NCI-H526 treated with DMSO at 0.1 percent for 48 hours (cell line): Measurements from ENCODE around the gene GALNTL6.

Experiments
- DNase-seq: peaks from one replicate; lab custom pipeline; 2025; lab: John Stamatoyannopoulos, UW

GALNTL6 gene

GRCh38 chr4:171889681-171890080 lies 76.5 kb downstream of the GALNTL6 start:
- DNase-seq: no peak

- no peak for DNase-seq
Measured at GRCh38 chr4:171891038-171891437, 77.8 kb downstream of the GALNTL6 start.

GRCh38 chr4:171896426-171896825 lies 83.2 kb downstream of the GALNTL6 start:
- DNase-seq: no peak

- DNase-seq: no peak
Measured at GRCh38 chr4:171919314-171919713, 106.1 kb downstream of the GALNTL6 start.

GRCh38 chr4:171920901-171921300 lies 107.7 kb downstream of the GALNTL6 start:
- no peak for DNase-seq

- no peak for DNase-seq
Measured at GRCh38 chr4:171924746-171925376, 111.7 kb downstream of the GALNTL6 start.

GRCh38 chr4:171928336-171928735 lies 115.1 kb downstream of the GALNTL6 start:
- DNase-seq: no peak

- DNase-seq: no peak
Measured at GRCh38 chr4:171929477-171929876, 116.3 kb downstream of the GALNTL6 start.

GRCh38 chr4:171929907-171930306 lies 116.7 kb downstream of the GALNTL6 start:
- no peak for DNase-seq

- no peak for DNase-seq
Measured at GRCh38 chr4:171932238-171932637, 119.0 kb downstream of the GALNTL6 start.

GRCh38 chr4:171940656-171941055 lies 127.5 kb downstream of the GALNTL6 start:
- no peak for DNase-seq

- DNase-seq: no peak
Measured at GRCh38 chr4:171947400-171947799, 134.2 kb downstream of the GALNTL6 start.

GRCh38 chr4:171948038-171948437 lies 134.8 kb downstream of the GALNTL6 start:
- no peak for DNase-seq

- no peak for DNase-seq
Measured at GRCh38 chr4:171954650-171955049, 141.4 kb downstream of the GALNTL6 start.

GRCh38 chr4:171956678-171957077 lies 143.5 kb downstream of the GALNTL6 start:
- no peak for DNase-seq

GRCh38 chr4:171962110-171962509 lies 148.9 kb downstream of the GALNTL6 start:
- no peak for DNase-seq

GRCh38 chr4:171966356-171966755 lies 153.2 kb downstream of the GALNTL6 start:
- no peak for DNase-seq

- no peak for DNase-seq
Measured at GRCh38 chr4:171978216-171978615, 165.0 kb downstream of the GALNTL6 start.

- no peak for DNase-seq
Measured at GRCh38 chr4:171979461-171979860, 166.3 kb downstream of the GALNTL6 start.

- no peak for DNase-seq
Measured at GRCh38 chr4:171981185-171981584, 168.0 kb downstream of the GALNTL6 start.

- no peak for DNase-seq
Measured at GRCh38 chr4:171983935-171984805, 171.0 kb downstream of the GALNTL6 start.

GRCh38 chr4:171985129-171985528 lies 171.9 kb downstream of the GALNTL6 start:
- DNase-seq: no peak

- no peak for DNase-seq
Measured at GRCh38 chr4:171993247-171993646, 180.0 kb downstream of the GALNTL6 start.
